Choroid plexus epithelial cell (primary cell): ENCODE measurements around the gene RNF187.

Experiments
- DNase-seq: peaks from one replicate; pipeline ENCODE4 v3.0.0-alpha.2; 2010; ENCODE audit warnings: low read depth
- H3K4me3 ChIP-seq: 2 replicates; pipeline ENCODE4 v1.5.1; 2011; ENCODE audit warnings: low read depth, mild to moderate bottlenecking, control low read depth, low read length, moderate library complexity
- CTCF ChIP-seq: conservative IDR thresholded peaks from 2 replicates; pipeline ENCODE4 v1.5.1; 2011; ENCODE audit warnings: low read depth, mild to moderate bottlenecking, control low read depth, inconsistent platforms, low read length, moderate library complexity

RNF187 gene

DNA sequence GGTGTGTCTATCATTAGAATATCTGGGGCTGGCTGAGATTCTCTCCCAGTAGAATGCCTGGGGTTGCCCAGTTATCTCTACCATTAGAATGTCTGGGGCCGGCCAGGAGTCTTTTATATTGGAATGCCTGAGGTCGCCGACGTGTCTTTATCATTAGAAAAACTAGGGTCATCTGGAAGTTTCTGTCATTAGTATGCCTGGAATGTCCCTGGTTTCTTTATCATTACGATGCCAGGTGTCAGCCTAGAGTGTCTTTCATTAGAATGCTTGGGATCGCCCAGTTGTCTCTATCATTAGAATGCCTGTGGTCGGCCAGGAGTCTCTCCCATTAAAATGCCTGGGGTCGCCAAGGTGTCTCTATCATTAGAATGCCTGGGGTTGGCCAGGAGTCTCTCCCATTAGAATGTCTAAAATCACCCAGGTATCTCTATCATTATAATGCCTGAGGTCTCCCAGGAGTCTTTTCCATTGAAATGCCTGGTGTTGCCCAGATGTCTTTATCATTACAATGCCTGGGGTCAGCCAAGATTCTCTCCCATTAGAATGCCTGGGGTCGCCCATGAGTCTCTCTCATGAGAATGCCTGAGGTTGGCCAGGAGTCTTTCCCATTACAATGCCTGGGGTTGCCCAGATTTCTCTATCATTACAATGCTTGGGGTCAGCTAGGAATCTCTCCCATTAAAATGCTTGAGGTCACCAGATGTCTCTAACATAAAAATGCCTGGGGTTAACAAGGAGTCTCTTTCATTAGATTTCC, 53.2 kb downstream of the RNF187 start:
- DNase-seq = no peak
- no peak overlapping the region for H3K4me3 ChIP-seq
- TF ChIP-seq CTCF = no peak

DNA sequence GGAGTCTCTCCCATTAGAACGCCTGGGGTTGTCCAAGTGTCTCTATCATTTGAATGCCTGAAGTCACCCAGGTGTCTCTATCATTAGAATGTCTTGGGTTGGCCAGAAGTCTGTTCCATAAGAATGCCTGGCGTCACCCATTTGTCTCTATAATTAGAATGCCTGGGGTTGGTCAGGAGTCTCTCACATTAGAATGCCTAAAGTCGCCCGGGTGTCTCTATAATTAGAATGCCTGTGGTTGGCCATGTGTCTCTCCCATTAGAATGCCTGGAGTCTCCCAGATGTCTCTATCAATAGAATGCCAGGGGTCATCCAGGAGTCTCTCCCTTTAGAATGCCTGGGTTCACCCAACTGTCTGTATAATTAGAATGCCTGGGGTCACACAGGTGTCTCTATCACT, 54.5 kb downstream of the RNF187 start:
- TF ChIP-seq CTCF = no peak
- no peak for DNase-seq
- no peak overlapping the region for H3K4me3 ChIP-seq

GRCh38 chr1:228542376-228542775, 55.2 kb downstream of the RNF187 start:
- TF ChIP-seq CTCF = no peak
- no peak overlapping the region for H3K4me3 ChIP-seq
- DNase-seq = no peak

GRCh38 chr1:228542981-228543380, 55.8 kb downstream of the RNF187 start:
- no peak overlapping the region for H3K4me3 ChIP-seq
- TF ChIP-seq CTCF = no peak
- no peak for DNase-seq

- DNase-seq = no peak
- no peak for TF ChIP-seq CTCF
- no peak overlapping the region for H3K4me3 ChIP-seq
Measured at GRCh38 chr1:228543396-228543795, 56.2 kb downstream of the RNF187 start.

GRCh38 chr1:228544021-228544850, 57.1 kb downstream of the RNF187 start:
- H3K4me3 ChIP-seq = no peak overlapping the region
- no peak for TF ChIP-seq CTCF
- DNase-seq = no peak
